ENCODE measurements around the gene NPPB.

Gene NPPB

GRCh38 chr1:11881749-11882441 lies 23.1 kb upstream of the NPPB start:
- in situ Hi-C loops (cut with HindIII; ENCODE audit: low sequenced_read_pairs): no loop called here

DNA sequence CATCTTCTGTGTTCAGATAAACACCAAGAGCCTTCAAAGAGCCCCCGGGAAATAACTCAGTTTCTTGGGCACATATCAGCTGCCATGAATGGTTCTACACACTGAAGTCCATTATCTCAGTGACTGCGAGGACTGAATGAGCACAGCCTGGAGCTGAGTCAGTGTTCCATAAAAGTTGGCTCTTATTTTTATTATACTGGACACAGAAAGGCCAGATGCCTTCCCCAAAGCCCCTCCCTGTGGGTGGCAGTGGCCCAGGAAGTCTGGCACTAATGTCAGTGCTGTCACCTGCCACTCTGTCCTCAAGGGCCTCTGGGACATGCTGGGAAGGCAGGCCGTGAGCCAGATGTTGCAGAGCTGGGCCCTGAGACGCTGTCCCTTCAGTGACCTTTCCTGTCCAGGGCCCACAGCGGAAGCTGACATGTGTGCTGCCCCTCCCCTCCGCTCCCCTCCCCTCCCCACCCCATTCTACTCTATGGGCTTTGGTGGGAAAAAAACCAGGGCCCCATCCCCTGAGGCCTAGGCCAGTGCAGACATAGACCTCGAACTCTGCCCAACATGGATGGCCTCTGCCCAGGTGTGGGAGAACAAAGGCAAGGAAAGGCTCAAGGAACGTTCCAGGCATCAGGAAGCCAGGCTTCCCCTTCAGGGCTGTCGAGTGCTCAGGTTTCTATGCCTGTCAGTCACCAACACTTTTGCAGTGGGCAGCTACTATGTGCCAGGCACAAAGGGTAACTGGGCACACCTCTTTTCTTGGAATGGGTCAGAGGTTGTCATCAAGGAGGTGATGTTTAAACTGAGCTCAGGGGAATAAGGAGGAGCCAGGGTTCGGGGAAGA lies 22.4 kb upstream of the NPPB start:
- in situ Hi-C loops (cut with HindIII; ENCODE audit: low sequenced_read_pairs): no loop called here

DNA sequence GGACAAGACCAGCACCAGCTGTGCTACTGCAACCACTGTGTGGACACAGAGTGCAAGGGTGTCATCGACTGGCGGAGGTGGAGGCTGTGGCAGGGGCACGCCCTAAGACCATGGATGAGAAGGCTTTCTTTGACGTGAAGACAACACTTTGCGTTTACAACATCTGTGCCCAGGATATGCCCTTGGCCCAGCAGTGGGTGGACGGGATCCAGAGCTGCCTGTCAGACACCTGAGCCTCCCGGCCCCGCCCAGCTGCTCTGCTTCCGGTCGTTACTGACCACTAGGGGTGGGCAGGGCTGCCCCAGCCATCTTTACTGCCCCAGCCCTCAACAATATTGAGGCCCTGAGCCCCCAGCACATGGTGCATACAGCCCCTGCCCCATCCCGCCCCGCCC lies 21.4 kb upstream of the NPPB start:
- in situ Hi-C loops (cut with HindIII; ENCODE audit: low sequenced_read_pairs): no loop called here

DNA sequence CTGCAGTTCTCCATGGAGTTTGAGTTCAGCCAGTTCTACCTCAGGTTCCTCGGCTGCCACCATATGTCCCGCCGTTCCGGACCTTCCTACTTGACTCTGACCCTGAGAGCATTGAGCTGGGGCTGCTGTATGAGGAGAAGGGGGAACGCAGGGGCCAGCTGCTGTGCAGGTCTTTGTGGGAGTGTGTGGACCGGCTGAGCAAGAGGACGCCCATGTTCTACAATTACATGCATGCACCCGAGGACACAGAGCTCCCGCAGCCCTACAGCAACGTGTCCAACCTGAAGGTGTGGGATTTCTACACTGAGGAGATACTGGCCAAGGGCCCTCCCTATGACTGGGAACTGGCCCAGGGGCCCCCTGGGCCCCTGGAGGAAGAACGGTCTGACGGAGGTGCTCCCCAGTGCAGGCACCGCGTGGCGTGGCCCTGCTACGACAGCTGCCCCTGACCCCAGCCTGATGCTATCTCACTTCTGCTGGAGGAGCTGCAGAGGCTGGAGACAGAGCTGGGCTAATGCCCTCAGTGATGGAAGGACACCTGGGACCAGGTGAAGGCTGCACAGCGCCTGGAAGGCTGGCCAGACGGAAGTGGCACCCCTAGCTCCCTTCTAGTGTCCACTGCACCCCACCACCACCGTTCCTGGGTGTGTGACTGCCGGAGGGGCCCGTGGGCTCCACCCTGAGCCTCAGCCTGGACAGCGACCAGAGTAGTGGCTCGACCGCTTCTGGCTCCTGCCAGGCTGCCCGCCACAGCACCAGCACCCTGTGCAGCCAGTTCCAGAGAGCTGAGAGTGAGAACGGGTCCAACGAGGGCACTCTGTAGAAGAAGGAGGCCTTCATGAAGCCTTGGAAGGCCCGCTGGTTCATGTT lies 20.8 kb upstream of the NPPB start:
- in situ Hi-C loops (cut with HindIII; ENCODE audit: low sequenced_read_pairs): no loop called here

DNA sequence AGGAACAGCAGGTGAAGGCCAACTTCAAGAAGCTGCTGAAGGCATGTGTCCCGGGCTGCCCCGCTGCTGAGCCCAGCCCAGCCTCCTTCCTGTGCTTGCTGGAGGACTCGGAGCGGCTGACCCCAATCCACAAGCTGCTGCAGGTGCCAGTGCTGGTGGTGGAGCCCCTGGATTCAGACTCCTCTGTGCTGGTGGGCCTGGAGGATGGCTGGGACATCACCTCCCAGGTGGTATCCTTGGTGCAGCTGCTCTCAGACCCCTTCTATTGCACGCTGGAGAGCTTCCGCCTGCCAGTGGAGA lies 20.1 kb upstream of the NPPB start:
- in situ Hi-C loops (cut with HindIII; ENCODE audit: low sequenced_read_pairs): no loop called here

DNA sequence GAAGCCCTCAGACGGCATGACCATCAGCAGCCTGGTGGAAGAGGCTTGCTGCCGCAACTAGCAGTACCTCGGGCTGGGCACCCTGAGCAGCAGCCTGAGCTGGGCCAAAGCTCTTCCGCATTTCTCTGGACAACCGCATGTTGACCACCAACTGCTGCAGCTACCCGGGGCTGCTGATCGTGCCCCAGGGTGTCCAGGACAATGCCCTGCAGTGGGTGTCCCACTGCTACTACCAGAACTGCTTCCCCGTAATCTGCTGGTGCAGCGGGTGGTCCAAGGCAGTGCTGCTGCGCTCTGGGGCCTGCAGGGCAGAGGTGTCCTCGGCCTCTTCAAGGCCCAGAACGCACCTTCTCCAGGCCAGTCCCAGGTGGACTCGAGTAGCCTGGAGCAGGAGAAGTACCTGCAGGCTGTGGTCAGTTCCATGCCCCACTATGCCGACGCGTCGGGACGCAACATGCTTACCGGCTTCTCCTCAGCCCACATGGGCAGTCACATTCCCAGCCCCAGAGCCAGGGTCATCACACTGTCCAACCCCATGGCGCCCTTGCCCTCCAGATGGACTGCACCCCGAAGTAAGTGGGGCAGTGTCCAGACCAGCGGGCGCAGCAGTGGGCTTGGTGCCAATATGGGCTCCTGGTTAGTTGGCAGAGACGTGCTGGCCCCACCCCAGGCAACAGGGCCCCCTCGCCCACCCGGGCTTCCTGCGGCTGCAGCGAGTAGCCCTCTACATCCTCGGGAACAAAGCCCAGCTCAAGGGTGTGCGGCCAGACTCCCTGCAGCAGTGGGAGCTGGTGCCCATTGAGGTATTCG lies 19.5 kb upstream of the NPPB start:
- in situ Hi-C loops (cut with HindIII; ENCODE audit: low sequenced_read_pairs): no loop called here

DNA sequence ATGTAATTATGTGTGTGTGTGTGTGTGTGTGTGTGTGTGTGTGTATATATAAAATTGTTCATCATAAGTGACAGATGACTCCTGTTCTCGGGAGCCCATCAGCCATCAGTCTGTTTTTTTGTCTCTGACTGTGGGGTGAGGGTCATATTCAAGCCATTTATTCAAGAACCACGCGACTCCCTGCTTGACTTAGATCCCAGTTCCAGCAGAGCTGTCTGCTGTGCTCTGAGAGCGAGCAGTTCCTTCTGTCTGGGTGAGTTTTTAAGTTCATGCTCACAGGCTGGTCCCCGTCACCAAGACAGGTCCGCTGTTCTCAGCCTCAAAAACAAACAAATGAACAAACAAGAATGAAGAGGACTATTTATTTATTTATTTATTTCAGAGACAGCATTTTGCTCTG lies 18.3 kb upstream of the NPPB start:
- in situ Hi-C loops (cut with HindIII; ENCODE audit: low sequenced_read_pairs): no loop called here

DNA sequence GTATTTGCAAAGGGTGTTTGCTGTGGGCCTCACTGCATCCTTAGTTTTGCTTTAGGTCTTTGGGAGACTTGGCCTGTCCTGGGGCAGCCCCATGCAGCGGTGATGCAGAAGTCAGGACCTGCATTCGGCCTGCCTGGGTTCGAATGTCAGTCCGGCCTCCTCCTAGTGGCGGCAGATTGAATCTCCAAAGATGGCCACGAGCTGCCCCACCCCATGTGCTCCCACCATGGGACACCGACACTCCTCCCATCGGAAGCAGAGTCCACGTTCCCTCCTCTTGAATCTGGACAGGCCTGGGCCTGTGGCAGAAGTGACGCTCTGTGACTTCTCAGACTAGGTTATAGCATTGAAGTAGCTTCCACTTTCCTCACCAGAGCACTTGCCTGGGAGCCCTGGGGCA lies 16.3 kb upstream of the NPPB start:
- in situ Hi-C loops (cut with HindIII; ENCODE audit: low sequenced_read_pairs): no loop called here

- in situ Hi-C loops (cut with HindIII; ENCODE audit: low sequenced_read_pairs): no loop called here
These were observed 15.9 kb upstream of the NPPB start for GRCh38 chr1:11874624-11875023.

DNA sequence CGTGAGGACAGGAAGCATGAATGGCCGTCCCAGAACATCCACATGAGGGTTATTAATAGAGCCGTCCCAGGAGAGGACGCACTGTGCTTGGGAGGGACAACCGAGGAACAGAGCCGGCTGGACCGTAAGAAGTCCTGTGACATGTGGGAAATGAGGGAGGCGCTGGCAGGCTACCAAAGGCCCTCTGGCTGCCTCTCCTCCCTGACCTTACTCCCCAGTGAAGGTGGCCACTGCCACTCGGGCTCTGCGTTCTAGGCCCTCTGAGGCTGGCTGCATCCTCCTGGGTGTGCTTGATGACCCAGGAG lies 15.5 kb upstream of the NPPB start:
- in situ Hi-C loops (cut with HindIII; ENCODE audit: low sequenced_read_pairs): no loop called here

DNA sequence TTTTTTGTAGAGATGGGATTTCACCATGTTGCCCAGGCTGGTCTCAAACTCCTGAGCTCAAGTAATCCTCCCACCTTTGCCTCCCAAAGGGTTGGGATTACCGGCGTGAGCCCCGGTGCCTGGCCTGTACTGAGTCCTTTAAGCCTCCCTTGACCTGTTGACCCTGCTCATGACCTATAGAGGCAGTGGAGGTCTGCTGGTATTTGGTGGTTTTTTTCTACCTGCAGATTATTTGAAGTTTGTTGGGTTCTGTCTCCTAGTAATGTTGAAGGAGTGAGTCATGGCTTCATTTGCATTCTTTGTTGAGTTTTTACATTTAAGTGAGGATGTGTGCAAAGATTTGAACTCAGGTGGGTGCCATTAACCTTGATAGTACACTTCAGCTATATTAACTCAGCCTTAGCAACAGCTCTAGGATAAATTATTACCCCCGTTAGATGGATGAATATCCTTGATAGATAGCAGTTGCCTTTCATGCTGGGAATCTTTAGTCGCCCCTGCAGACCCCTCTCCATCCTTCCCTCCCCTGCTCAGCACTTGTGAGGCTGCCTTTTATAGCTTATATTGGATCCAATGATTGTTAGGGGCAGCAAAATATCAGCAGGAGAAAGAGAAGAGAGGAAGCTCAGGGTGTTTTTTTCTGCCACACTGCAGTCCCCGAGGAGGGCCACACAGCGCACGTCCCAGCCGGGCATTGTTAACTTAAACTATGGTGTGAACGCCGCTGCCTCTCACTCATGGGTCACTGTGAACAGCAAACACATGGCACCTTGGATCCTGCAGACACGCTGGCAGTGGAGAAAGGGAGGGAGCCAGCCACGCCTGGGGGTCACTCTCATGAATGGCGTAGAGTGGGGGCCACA lies 14.9 kb upstream of the NPPB start:
- in situ Hi-C loops (cut with HindIII; ENCODE audit: low sequenced_read_pairs): no loop called here

DNA sequence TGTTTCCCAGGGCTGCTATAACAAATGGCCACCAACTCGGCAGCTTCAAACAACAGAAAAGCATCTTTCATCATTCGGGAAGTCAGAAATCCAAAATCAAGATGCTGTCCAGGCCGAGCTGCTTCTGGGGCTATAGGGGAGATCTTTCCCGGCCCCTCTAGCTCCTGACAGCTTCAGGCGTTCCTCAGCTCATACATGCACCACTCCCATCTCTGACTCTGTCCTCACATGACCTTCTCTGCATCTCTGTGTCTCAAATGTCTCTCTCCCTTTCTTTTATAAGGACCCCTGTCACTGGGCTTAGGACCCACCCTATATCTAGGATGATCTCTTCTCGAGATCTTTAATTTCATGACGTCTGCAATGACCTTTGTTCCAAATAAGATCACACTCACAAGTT lies 13.8 kb upstream of the NPPB start:
- in situ Hi-C loops (cut with HindIII; ENCODE audit: low sequenced_read_pairs): no loop called here

GRCh38 chr1:11869650-11870207 lies 11.0 kb upstream of the NPPB start:
- in situ Hi-C loops (cut with HindIII; ENCODE audit: low sequenced_read_pairs): no loop called here

- in situ Hi-C loops (cut with HindIII; ENCODE audit: low sequenced_read_pairs): no loop called here
These were observed 10.4 kb upstream of the NPPB start for GRCh38 chr1:11869104-11869503.

DNA sequence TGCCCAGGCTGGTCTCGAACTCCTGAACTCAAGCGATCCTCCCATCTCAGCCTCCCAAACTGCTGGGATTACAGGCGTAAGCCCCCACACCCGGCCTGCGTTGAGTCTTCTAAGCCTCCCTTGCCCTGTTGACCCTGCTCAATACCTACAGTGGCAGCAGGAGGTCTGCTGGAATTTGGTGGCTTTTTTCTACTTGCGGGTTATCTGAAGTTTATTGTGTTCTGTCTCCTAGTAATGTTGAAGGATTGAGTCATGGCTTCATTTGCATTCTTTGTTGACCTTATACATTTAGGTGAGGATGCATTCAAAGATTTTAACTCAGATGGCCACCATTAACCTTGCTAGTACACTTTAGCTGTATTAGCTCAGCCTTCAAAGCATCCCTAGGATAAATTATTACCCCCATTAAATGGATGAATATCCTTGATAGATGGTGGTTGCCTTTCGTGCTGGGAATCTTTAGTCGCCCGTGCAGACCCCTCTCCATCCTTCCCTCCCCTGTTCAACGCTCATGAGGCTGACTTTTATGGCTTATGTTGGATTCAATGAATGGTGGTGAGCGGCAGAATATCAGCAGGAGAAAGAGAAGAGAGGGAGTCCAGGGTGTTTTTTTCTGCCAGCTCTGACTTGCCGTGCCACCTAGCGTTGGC lies 9.7 kb upstream of the NPPB start:
- in situ Hi-C loops (cut with HindIII; ENCODE audit: low sequenced_read_pairs): no loop called here

DNA sequence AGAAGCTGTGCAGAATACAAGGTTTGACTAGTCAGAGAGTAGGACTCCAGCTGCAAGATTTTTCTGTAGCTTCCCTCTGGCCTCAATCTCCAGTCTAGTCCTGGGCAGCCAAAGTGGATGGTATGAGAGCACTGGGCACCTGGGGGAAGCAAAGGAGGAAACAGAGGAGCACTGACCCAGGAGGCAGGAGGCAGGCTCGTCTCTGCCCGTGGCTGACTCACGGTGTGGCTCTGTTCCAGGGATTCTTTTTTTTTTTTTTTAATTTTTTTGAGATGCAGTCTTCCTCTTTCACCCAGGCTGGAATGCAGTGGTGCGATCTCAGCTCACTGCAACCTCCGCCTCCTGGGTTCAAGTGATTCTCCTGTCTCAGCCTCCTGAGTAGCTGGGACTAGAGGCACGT lies 4.1 kb upstream of the NPPB start:
- in situ Hi-C loops (cut with HindIII; ENCODE audit: low sequenced_read_pairs): no loop called here

GRCh38 chr1:11860587-11860986 lies 1.8 kb upstream of the NPPB start:
- in situ Hi-C loops (cut with HindIII; ENCODE audit: low sequenced_read_pairs): no loop called here

DNA sequence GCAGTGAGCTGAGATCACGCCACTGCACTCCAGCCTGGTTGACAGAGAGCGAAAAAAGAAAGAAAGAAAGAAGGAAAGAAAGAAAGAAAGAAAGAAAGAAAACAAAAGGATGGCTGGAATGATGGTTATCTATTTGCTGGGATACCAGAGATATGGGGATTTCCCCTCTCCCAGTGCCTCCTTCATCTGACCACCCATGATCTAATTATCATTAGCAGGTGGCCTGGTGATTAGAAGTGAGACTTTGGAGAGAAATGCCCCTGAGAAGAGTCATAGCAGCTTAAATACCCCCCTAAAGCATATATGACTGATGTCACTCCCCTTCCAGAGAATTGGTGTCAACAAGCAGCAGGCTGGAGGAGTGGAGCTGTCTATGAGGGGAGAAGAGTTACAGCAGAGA lies 1.3 kb upstream of the NPPB start:
- in situ Hi-C loops (cut with HindIII; ENCODE audit: low sequenced_read_pairs): no loop called here
